Head of caudate nucleus (tissue), 42 donors: Measurements from ENCODE around the gene PLA2G12A.

Experiments
- DNase-seq, 42 donors: peaks; one replicate each; pipeline versions ENCODE4 v3.0.0 to v3.0.0-alpha.2; 2020 to 2021; ENCODE audit warnings: mixed read lengths in 7 of 42
- intact Hi-C: fragments of 100-400 bp; cut with DNase I; formaldehyde crosslinking; loops from one replicate; pipeline ENCODE4 v1.15.0; 2022

PLA2G12A gene

DNA sequence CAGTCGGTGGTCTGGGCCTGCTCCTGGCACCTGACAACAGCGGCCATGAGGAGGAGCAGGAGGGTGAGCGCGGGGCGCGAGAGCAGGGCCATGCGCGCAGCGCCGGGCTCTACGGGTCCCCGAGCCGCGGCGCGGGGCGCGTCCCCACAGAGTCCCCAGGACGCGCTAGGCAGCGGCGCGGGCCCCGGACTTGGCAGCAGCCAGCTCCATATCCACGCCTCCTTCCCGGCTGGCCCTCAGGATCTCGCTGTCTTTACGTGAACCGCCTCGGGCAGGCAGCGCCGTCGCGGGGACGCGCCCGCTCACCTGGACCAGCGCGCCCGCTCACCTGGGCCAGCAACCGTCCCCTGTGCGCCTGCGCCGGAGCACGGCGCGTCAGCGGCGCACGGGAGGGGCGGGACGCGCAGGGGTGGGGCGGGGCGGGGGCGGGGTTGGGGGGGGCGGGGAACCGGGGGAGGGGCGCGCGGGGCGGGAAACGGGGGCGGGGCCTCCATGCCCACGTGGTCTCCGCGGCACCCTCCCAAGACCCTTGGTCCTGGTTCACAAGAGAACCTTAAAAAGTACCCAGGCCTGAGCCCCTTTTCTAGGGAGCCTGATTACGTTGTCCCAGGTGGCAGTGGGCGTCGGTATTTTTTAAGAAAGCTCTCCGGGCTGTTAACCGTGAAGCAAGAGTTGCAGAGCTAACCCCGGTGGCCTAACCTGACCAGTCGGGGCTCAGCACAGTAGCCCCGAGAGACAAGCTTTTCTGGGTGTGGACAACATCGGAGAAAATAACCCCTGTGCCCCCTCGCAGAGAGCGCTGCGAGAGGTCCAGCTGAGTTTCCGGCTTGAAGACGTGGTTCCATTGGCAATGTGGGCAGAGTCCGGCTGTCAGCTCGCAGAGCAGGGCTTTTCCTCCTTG, at the start of gene PLA2G12A:
Gene PLA2G12A (minus strand): TSS at position 353 of the 901 bp plus-strand sequence. CDS start 261 bp downstream, at position 92.
- DNase-seq, result peak; percentile 20 to 85 (median 72)
- intact Hi-C loops, result loop anchor here (10.0 kb wide), 1 partner anchor 85 kb away; the partner anchor contains the start of gene GAR1

DNA sequence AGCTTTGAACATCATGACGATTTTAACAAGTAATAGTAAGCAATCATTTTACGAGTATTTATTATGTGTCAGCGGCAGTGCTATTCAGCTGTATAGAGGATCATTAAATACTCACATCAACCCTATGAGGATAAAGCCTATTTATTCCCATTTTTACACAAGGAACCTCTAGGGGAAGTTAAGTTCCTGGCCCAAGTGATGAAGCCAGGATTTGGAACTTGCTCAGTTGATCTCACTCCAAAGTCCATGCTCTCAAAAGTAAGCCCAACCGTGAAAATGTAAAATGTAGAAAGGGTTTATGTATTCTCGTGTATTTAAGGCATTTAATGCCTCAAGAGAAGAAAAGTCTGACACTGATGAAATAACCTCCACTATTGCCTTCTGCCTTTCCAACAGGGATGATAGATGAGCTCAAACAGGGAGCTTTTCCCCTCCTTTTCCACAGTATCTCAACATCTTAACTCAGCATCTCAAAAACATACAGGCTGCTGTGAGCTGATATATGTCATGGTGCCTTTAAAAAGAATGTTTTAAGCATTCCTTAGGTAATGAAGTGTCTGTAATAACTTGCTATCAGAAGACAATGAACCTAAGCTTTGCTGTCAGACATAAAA, 35.0 kb upstream of the PLA2G12A start:
- no peak for DNase-seq
- intact Hi-C loops, result no loop called here

DNA sequence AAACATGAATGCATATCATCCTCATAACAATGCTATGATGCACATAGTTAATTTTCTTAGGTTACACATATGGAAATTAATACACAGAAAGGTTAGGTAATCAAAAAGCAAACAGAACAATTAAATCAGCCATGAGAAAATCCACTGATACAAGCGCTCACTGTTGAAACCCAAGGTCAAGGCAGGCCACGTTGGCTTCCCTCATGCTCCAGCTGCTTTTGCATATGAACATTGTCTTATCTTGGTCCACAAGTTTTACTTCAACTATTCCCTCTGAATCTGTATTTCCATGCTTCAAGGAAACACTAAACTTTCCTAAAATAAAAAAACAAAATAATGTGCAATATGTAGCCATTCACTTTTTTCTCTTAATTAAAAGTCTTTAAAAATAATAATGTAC, 34.5 kb upstream of the PLA2G12A start:
- DNase-seq, result no peak
- intact Hi-C loops, result no loop called here

DNA sequence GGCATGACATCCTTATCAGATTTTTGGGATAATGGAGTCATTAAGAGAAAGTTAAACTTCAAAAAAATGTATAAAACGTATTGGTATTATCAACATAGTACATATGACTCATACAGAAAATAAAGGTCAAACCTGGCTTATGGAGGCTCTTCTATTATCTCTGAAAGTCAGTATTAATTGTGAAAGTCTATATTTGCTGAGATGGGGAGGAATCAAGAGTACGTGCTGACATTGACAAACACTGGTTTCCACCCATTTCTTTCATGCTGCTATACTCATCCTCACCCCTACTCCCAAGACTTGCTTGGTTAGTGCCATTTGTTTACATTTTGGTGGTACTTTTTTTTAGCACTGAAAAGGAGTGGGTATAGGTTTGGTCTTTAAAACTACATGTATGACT, 30.8 kb upstream of the PLA2G12A start:
- intact Hi-C loops, result no loop called here

DNA sequence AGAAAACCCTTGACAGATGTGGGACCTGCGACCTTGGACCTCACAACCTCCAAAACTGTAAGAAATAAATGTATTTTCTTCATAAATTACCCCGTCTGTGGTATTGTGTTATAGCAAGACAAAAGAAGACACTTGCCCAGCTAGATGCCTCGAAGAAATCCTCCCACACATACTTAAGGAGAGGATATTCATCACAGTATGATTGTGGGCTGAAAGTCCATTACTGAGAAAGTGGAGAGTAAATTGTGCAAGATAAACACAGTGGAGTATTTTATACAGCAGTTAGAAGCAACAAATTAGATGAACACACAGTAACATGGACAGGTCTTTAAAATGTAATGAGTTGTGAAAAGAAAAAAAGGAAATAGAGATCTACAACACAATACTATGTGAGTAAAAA, 25.8 kb upstream of the PLA2G12A start:
- DNase-seq, result no peak
- intact Hi-C loops, result no loop called here

More for the DNA sequence above, 30.8 kb upstream of the PLA2G12A start:
- no peak for DNase-seq

- no peak for DNase-seq
- intact Hi-C loops, result no loop called here
These were observed 24.4 kb upstream of the PLA2G12A start for GRCh38 chr4:109754093-109754857.

- intact Hi-C loops, result no loop called here
- no peak for DNase-seq
These were observed 22.7 kb upstream of the PLA2G12A start for GRCh38 chr4:109752525-109752924.

GRCh38 chr4:109751852-109752251, 22.0 kb upstream of the PLA2G12A start:
- intact Hi-C loops, result no loop called here
- DNase-seq, result no peak

GRCh38 chr4:109750652-109751244, 20.9 kb upstream of the PLA2G12A start:
- intact Hi-C loops, result no loop called here
- DNase-seq, result no peak

DNA sequence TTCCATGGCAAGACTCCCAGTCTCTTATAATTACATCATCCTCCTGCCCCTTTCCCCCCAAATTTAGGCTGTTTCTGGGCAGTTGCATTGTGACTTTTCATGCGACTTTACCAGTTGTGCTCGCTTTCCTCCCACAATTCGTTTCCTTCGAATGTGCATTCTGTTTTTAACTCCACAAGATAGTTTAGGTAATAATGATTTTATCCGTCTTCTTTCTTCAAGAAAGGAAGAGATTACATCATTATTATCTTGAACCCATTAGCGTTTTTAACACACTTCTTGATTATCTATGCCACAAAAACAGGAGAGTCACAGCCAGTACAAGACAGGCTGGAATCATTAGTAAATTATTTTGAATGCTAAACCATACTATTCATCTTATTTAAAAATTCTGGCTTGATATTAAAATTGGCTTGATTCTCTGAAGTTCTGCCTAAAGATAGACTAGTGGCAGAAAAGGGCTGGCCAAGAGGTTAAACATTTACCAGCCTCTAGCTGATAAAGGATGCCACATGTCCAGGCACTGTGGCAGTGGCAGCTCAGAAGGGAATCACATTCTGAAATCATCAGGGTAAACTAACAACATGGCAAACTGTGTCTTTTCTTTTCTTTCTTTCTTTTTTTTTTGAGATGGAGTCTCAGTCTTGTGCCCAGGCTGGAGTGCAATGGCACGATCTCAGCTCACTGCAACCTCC, 19.7 kb upstream of the PLA2G12A start:
- intact Hi-C loops, result no loop called here

DNA sequence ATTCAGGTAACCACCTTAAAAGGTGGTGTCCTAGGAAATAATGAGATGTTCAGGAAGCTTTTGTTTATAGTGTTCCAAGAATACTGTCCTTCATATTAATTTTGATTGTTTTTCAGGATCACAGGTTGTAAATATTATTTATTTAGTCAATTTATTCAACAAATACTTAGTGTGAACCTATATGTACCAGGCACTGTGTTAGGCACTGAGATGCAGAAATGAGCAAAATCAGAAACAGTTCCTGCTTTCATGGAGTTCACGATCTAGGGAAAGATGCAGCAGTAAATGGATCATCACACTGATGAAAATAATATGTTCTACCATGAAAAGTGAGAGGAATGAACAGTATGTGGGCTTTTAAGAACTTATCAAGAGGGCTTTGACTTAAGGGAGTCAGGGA, 18.2 kb upstream of the PLA2G12A start:
- intact Hi-C loops, result no loop called here
- no peak for DNase-seq

More for the DNA sequence above, 19.7 kb upstream of the PLA2G12A start:
- DNase-seq, result no peak

- intact Hi-C loops, result no loop called here
- DNase-seq, result no peak
These were observed 16.9 kb upstream of the PLA2G12A start for GRCh38 chr4:109746728-109747127.

DNA sequence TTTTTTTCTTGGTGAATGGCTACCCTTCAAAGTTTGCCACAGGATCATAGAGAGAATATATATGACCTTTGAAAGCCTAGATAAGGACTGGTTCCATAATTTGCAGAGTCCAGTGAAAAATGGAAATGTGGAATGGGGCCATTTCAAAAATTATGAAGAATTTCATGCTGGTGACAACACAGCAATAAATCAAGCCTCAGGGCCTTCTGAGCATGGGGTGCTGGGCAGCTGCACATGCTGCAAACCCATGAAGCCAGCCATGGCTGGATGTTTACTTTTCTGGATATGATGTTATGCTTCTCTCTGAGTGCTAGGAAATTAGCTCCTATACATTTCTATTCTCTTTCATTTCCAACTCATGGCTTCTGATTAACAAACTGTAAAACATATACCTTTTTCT, 16.0 kb upstream of the PLA2G12A start:
- intact Hi-C loops, result no loop called here
- DNase-seq, result no peak

DNA sequence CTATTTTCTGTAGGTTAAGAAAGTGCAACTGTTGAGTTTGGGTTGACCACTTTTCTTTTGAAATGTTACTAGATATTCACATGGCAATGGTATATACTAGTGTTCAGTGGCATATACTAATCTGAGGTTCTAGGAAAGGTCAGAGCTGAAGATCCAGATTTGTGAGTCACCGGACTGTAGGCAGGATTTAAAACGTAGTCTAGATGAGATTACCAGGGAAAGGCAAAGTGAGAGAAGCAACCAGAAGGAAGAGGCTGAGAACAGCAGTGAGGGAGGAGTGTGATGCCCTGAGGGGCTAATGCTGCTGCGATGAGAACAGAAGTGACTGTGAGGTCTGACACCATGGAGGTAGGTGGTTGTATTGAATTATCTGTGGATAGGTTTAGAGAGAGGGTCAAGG, 9.7 kb upstream of the PLA2G12A start:
- intact Hi-C loops, result loop anchor here (10.0 kb wide), 1 partner anchor 75 kb away; the partner anchor contains the start of gene GAR1
- no peak for DNase-seq

- DNase-seq, result no peak
- intact Hi-C loops, result loop anchor here (10.0 kb wide), 1 partner anchor 77 kb away; the partner anchor contains the start of gene GAR1
These were observed 8.4 kb upstream of the PLA2G12A start for GRCh38 chr4:109738104-109738872.

GRCh38 chr4:109735566-109736365, 5.9 kb upstream of the PLA2G12A start:
- no peak for DNase-seq
- intact Hi-C loops, result loop anchor here (10.0 kb wide), 1 partner anchor 79 kb away; the partner anchor contains the start of gene GAR1

GRCh38 chr4:109733728-109734127, 3.9 kb upstream of the PLA2G12A start:
- no peak for DNase-seq
- intact Hi-C loops, result loop anchor here (10.0 kb wide), 1 partner anchor 81 kb away; the partner anchor contains the start of gene GAR1
